Activated CD8-positive, alpha-beta memory T cell treated with anti-CD3 and anti-CD28 coated beads for 36 hours (primary cell): ENCODE results near the gene SLC41A3. TPM values are rescaled to one million over a fixed set of nuclear protein-coding genes. Genes with fewer than 3 reads are reported as not detected.

Experiments
- CTCF ChIA-PET: fragments of 350-600 bp; sonication (Branson Sonifier 250); formaldehyde crosslinking; loops from one replicate; lab custom pipeline; 2021; ENCODE audit warnings: antibody characterized with exemption; lab: Charles Lee
- POLR2A ChIA-PET: fragments of 350-600 bp; sonication (Branson Sonifier 250); formaldehyde crosslinking; loops from one replicate; lab custom pipeline; 2021; ENCODE audit warnings: antibody characterized with exemption; lab: Charles Lee
- total RNA-seq, 2 experiments: library from RNA; stranded (reverse); gene quantifications; one replicate each; pipeline ENCODE4 v1.2.3, GENCODE V29; 2021

The SLC41A3 gene
- total RNA-seq, 2 experiments from 2014 or later = 27.8 to 29.1 TPM

- ChIA-PET CTCF (no interaction called here), POLR2A (no interaction called here)
Observed at GRCh38 chr3:126061301-126062032, 22.5 kb downstream of the SLC41A3 start.

GRCh38 chr3:126060613-126061145, 23.2 kb downstream of the SLC41A3 start:
- POLR2A ChIA-PET = no interaction called here

GRCh38 chr3:126058666-126059065, 25.3 kb downstream of the SLC41A3 start:
- ChIA-PET CTCF (no interaction called here), POLR2A (no interaction called here)

More at GRCh38 chr3:126060613-126061145, 23.2 kb downstream of the SLC41A3 start:
- CTCF ChIA-PET = interaction anchor here (0.6 kb wide), 1 partner anchor 589 kb away, joined by 4 read pairs; no protein-coding TSS in a partner anchor

- POLR2A ChIA-PET = no interaction called here
Observed at GRCh38 chr3:126057936-126058335, 26.0 kb downstream of the SLC41A3 start.

GRCh38 chr3:126057501-126057819, 26.5 kb downstream of the SLC41A3 start:
- POLR2A ChIA-PET = no interaction called here

More at GRCh38 chr3:126057936-126058335, 26.0 kb downstream of the SLC41A3 start:
- CTCF ChIA-PET = no interaction called here

GRCh38 chr3:126056681-126057500, 27.0 kb downstream of the SLC41A3 start:
- CTCF ChIA-PET = no interaction called here
- POLR2A ChIA-PET = no interaction called here

More at GRCh38 chr3:126057501-126057819, 26.5 kb downstream of the SLC41A3 start:
- CTCF ChIA-PET = no interaction called here

- ChIA-PET POLR2A (no interaction called here), CTCF (no interaction called here)
Observed at GRCh38 chr3:126056088-126056487, 27.8 kb downstream of the SLC41A3 start.

- ChIA-PET POLR2A (no interaction called here), CTCF (no interaction called here)
Observed at GRCh38 chr3:126054870-126055269, 29.1 kb downstream of the SLC41A3 start.

- POLR2A ChIA-PET = no interaction called here
- CTCF ChIA-PET = no interaction called here
Observed at GRCh38 chr3:126053949-126054569, 29.9 kb downstream of the SLC41A3 start.

GRCh38 chr3:126053513-126053912, 30.4 kb downstream of the SLC41A3 start:
- ChIA-PET POLR2A (no interaction called here), CTCF (no interaction called here)

GRCh38 chr3:126052196-126053058, 31.5 kb downstream of the SLC41A3 start:
- CTCF ChIA-PET = interaction anchor here (0.6 kb wide), 2 partner anchors 37 to 145 kb away, joined by 3 to 4 read pairs; no protein-coding TSS in a partner anchor
- POLR2A ChIA-PET = no interaction called here

GRCh38 chr3:126051741-126052140, 32.2 kb downstream of the SLC41A3 start:
- ChIA-PET POLR2A (no interaction called here), CTCF (interaction anchor here (0.6 kb wide), 1 partner anchor 144 kb away, joined by 3 read pairs; no protein-coding TSS in a partner anchor)

GRCh38 chr3:126051234-126051633, 32.7 kb downstream of the SLC41A3 start:
- ChIA-PET POLR2A (no interaction called here), CTCF (no interaction called here)

- POLR2A ChIA-PET = no interaction called here
- CTCF ChIA-PET = no interaction called here
Observed at GRCh38 chr3:126050626-126051025, 33.3 kb downstream of the SLC41A3 start.

- CTCF ChIA-PET = no interaction called here
Observed at GRCh38 chr3:126050050-126050392, 33.9 kb downstream of the SLC41A3 start.

GRCh38 chr3:126049289-126050049, 34.5 kb downstream of the SLC41A3 start:
- ChIA-PET POLR2A (no interaction called here), CTCF (no interaction called here)

More at GRCh38 chr3:126050050-126050392, 33.9 kb downstream of the SLC41A3 start:
- POLR2A ChIA-PET = no interaction called here

- POLR2A ChIA-PET = no interaction called here
Observed at GRCh38 chr3:126040386-126040785, 43.5 kb downstream of the SLC41A3 start.

GRCh38 chr3:126039870-126040269, 44.1 kb downstream of the SLC41A3 start:
- ChIA-PET CTCF (no interaction called here), POLR2A (no interaction called here)

More at GRCh38 chr3:126040386-126040785, 43.5 kb downstream of the SLC41A3 start:
- CTCF ChIA-PET = no interaction called here
